HG03457 (cell line): ENCODE measurements around the gene TMEM120B.

Source experiments
- ATAC-seq: cut with Tn5 transposase; IDR thresholded peaks from one replicate; pipeline ENCODE4 v1.9.1; 2021; ENCODE audit warnings: moderate number of reproducible peaks; ENCODE audit not compliant: unreplicated experiment

TMEM120B gene

DNA sequence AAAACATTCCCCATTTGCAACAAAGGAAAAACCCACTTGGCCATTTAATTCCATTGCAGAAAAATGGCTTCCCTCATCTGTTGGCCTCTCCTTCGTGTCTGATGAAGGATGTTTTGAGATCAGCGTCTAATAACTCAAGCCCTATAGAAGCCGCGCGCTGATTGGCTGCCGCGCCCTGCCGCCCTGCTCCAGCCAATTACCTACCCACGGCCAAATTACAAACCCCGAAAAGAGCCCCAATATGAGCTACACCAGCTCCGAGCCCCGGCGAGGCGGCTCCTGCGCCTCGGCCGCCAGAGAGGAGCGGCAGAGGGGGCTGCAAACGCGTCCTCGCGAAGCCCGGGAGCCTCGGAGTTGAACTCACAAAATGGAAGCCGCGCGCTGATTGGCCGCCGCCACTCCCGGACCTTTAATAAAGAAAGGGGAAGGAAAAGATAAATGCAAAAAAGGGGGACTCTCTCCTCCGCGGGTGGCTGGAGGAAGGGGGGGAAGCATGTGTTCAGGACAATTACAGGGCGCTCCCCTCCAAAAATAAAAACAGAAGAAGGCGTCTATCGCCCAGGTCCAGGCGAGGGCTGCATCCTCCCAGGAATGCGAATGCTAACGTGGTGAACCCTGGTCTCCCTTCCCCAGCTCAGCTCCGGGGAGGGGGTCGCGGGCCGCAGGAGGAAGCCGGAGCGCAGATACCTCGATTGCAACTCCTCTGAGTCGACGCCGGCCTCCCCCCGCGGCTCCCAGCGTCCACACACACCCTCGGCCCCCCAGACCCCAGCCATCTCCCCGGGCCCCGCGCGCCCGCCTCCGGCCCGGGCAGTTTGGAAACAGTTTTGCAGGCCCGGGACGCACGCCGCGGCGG lies 90.5 kb downstream of the TMEM120B start:
- no peak for ATAC-seq

DNA sequence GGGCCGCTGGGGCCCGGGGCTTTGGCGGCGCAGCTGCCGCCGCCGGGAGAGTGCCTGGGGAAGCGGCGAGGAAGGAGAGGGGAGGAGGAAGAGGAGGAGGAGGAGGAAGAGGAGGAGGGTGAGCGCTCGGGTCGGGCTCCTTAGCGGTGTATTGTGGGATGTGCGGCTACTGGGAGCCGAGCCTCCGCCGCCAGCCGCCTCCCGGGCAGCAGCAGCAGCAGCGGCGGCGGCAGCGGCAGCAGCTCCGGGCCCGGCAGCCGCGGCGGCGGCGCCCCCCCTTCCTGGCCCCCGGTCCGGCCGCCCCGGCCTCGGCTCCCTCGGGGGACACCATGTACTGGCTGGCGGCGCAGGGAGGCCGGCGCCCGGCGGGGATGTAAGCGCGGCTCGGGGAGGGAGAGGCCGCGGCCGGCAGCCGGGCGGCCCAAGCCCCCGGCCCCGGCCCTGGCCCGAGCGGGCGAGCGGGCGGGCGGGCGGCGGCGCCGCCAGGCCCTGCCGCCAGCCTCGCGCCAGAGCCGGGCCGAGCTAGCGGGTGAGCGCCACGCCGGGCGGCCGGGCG lies 91.4 kb downstream of the TMEM120B start, which contains the start of gene SETD1B:
Gene SETD1B, plus strand, starts transcription at position 149 of the 556 bp plus-strand sequence. CDS start 729 bp downstream, outside the sequence.
- ATAC-seq: no peak

DNA sequence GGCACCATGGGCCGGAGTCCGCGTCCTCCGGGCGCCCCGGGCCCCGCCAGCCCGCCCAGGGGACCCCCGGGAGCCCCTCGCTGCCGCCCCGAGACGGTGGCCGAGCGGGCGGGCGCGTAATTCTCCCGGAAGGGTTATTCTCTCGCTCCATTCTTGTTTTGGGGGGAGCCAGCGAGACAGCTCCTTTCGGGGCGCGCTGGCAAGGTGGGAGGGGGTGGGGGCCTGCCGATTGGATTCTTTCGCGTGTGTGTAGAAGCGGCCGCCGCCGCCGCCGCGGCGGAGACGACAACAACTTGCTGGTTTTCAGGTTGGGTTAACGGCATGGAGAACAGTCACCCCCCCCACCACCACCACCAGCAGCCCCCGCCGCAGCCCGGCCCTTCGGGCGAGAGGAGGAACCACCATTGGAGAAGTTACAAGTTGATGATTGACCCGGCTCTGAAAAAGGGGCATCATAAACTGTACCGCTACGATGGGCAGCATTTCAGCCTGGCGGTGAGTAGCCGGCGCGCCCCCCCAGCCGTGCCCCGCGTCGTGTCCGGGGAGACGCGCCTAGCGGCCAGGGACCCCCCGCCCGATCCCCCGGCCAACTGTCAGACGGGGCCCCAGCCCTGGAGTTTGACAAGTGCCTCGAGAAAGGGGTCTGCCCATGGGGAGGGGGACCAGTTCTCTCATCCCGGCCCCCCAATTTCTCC lies 92.0 kb downstream of the TMEM120B start:
- no peak for ATAC-seq

DNA sequence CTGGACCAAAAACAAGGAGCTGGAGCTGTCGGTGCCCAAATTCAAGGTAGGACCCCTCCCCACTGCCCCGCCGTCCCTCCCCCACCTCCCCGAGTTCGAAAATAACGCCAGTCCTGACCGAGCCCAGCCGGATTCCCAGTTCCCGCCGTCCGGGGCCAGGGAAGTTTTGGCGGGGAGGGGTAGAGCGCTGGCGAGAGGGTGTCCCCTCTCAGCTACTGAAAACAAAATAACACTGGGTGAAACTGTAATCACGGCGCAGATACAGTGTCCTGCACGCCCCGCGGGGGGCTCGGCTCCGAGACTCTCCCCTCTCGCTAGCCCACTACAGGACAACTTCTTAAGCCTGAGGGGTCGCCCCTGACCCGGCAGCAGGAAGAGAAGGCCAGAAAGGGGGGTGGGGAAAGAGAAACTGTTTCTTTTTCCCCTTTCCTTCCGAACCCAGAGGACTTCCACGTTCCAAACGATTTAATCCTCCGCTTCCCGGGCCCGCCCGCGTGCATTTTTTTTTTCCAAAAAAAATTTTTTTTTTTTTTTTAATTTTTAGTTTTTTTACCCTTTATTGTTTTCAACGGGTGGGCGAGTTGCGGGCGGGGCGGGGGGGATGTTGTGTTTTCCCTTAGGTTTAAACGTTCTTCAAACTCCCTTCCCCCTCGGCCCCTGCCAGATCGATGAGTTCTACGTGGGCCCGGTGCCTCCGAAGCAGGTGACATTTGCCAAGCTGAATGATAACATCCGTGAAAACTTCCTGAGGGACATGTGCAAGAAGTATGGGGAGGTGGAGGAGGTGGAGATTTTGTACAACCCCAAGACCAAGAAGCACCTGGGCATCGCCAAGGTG lies 92.8 kb downstream of the TMEM120B start:
- no peak for ATAC-seq

DNA sequence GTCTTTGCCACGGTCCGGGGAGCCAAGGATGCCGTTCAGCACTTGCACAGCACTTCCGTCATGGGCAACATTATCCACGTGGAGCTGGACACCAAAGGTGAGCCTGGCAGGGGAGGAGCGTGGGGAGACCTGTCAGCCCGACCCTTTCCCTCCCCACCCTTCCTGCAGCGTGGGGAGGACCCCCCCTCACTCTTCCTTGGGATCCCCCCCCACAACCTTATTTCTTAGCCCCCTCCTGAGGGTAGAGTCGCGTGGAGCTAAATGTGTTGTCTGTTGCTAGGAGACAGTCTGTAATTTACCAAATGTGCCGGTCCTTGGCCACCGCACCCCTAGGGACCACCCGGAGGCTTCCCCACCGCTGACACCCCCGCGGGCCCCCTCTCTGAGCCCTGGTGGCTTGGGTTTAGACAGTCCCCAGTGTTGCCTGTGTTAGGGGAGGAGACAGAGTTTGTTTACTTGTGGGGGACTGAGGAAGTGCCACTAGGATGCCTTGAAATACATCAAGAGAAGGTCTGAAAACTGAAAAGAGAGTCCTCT lies 93.5 kb downstream of the TMEM120B start:
- no peak for ATAC-seq

DNA sequence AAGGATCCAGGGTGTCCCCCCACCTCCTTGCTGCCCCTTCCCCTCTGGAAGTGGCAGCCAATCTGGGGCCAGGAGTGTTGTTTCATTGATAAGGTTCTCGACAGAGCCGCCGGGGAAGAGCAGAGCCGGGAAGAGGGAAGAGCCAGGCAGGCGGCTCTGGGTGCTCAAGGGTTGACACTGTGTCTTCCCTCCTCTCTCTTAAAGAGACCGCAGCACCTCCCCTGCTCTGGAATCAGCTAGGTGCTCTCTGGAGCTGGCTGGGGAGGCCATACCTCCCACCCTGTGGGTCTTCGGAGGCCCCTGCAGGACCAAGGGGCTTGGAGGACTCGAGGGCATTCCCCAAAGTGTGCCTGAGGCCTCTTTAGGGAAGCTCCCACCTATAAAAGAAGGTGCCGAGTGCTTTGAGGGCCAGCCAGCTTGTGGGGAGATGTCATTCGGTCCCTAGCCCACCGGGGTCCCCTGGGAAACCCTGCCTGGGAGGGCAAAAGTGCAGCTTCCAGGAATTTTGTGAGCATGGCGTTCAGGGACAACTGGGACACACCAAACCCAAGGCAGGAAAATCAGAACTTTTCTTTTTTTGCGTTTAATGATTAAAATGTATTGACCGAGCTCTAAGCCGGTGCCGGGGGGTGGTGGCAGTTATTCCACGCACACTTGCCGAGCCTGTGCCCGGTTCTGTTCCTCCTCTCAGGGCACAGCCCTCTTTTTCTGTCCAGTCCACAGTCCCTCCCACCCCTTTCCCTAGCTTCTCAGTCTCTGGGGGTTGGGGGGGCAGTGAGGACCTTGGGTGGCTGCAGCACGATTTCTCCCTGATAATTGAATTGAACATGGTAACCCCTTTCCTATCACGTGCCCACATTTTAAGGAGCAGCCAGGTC lies 94.2 kb downstream of the TMEM120B start:
- no peak for ATAC-seq

DNA sequence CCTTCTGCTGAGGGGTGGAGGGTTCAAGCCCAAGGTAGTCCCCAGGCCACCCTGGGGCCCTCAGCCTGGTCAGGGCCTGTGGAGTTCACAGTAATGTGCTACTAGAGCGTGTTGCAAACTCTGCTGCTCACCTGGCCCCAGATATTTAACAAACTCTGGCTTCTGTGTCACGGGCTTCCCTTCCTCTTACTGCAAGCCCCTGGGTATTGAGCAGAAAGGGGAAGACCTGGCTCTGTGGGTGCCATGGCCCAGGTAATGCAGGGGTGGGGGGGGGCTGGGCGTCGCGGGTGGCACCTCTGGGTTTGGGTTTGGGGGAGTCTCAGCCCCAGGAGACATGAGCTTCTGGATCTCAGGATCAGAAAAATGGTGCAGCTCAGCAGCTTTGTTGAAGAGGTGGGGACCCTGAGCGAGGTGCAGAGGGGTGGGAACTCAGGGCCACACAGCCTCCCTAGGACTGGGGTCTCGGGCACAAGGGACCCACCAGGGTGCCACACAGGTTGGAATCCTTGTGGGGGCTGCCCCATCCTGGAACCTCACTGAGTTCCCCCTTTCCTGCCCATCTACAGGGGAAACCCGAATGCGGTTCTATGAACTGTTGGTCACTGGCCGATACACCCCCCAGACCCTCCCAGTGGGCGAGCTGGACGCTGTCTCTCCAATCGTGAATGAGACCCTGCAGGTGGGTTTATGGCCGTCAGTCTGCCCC lies 95.2 kb downstream of the TMEM120B start:
- no peak for ATAC-seq

DNA sequence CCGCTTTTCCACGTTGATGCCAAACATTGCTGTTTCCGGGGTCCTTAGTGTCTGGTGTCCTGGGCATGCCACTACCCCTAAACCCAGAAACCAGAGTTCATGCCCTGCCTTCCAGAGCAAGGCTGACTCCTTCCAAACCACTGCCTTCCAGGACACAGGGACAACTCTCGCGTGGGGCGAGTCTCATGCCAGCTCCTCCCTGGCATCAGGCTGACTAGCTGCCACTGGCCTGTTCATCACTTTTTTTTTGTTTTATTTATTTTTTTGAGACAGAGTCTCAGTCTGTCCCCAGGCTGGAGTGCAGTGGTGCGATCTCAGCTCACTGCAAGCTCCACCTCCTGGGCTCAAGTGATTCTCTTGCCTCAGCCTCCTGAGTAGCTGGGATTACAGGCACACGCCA lies 96.1 kb downstream of the TMEM120B start:
- no peak for ATAC-seq

DNA sequence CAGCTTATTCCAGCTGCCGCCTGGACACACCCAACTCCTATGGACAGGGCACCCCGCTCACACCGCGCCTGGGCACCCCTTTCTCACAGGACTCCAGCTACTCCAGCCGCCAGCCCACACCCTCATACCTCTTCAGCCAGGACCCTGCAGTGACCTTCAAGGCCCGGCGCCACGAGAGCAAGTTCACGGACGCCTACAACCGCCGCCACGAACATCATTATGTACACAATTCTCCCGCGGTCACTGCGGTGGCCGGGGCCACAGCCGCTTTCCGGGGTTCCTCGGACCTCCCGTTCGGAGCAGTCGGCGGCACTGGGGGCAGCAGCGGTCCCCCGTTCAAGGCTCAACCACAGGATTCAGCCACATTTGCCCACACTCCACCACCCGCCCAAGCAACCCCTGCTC lies 97.2 kb downstream of the TMEM120B start:
- no peak for ATAC-seq

DNA sequence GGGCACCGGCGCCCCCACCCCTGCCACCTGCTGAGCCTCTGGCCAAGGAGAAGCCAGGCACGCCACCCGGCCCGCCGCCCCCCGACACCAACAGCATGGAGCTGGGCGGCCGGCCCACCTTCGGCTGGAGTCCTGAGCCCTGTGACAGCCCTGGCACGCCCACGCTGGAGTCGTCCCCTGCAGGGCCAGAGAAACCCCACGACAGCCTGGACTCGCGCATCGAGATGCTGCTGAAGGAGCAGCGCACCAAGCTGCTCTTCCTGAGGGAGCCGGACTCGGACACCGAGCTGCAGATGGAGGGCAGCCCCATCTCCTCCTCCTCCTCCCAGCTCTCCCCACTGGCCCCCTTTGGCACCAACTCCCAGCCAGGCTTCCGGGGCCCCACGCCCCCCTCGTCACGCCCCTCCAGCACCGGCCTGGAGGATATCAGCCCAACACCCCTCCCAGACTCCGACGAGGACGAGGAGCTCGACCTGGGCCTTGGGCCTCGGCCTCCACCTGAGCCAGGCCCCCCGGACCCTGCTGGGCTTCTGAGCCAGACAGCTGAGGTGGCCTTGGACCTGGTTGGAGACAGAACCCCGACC lies 97.8 kb downstream of the TMEM120B start:
- ATAC-seq: no peak

DNA sequence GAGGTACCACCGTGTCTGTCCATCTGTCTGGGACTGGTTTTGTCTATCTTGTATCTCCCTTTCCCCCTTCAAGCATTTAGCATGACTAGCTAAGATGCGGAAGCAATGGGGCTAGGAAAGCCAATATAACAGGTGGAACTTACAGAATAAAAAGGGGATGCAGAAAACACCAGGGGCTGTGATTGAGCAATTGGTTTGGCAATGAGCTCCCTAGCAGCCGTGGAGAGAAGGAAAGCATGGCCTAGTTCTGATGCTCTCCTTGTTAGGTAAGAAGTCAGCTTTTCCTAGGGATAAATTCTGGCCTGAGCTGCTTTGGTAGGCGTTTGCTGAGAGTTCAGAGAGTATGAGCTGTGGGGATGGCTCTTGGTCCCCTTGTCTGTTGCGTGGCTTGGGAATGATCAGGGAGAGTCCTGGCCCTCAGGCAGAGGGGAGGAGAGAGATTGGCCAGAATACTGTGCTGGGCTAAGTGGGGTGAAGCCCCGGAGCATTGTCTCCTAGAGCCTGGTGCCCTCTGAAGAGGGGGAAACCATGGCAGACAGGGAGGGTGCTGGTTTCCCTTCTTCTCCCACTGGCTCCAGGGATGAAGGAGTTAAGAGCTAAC lies 98.4 kb downstream of the TMEM120B start:
- no peak for ATAC-seq

DNA sequence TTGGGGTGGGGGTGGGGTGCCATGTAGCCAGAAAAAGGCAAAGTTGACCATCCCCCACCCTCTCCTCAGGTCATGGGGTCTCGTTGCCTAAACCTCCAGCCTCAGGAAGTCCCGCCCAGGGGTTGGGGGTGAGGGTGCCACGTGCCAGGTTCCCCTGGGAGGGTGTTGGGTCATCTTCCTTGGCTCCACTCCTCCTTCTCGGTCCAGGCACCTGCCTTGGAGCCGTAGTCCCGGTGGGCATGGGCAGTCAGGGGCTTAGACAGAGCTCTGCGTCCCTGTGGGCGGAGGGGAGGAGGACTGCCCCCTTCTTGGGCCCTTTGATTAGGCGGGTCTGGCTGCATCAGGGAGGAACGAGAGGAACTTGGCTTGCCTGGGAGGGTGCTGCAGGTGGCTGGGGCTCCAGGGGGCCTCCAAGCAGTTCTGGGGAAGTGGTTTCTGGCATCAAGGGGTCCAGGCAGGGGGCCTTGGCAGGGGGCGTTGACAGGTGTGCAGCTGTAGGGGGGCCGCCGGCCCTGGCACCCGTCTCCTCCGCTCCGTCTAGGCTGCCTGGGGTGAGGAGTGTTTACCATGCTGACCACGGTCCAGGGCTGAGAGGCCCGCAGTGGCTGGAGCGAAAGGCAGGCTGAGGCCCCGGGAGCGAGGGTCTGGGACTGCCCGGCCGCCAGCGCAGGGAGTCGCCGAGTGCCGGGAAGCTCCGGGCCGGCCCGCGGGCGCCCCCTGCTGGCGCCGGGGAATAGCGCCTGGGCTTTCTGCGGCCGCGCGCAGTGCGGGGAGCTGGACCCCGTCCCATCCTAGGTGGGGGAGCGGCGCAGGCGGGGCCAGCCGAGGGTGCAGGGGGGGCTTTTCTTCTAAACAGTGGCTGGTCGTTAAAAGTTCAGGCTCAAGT lies 99.1 kb downstream of the TMEM120B start:
- ATAC-seq: no peak

DNA sequence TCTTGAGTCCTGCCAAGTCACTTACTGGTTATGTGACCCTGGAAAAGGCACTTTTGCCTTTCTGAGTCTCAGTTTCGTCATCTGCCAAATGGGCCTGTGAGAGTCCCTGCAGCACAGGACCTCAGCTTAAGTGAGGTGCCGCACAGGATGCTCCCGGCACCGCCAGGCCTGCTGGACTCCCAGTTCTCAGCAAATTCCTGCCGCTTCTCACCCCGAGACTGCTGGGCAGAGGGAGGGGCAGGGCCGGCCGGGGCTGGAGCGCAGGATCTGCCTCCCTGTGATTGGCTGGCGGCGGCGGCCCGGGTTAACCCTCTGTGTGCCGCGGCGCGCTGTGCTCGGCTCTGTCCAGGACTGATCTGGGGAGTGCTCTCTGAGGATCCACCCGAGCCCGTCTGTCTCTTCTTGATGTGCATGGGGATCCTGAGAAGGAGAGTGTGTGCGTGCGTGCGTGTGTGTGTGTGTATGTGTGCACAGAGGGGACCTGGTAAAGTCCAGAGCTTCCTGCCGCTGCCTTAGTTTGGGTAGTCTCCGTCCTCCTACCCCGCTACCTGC lies 99.8 kb downstream of the TMEM120B start:
- no peak for ATAC-seq

DNA sequence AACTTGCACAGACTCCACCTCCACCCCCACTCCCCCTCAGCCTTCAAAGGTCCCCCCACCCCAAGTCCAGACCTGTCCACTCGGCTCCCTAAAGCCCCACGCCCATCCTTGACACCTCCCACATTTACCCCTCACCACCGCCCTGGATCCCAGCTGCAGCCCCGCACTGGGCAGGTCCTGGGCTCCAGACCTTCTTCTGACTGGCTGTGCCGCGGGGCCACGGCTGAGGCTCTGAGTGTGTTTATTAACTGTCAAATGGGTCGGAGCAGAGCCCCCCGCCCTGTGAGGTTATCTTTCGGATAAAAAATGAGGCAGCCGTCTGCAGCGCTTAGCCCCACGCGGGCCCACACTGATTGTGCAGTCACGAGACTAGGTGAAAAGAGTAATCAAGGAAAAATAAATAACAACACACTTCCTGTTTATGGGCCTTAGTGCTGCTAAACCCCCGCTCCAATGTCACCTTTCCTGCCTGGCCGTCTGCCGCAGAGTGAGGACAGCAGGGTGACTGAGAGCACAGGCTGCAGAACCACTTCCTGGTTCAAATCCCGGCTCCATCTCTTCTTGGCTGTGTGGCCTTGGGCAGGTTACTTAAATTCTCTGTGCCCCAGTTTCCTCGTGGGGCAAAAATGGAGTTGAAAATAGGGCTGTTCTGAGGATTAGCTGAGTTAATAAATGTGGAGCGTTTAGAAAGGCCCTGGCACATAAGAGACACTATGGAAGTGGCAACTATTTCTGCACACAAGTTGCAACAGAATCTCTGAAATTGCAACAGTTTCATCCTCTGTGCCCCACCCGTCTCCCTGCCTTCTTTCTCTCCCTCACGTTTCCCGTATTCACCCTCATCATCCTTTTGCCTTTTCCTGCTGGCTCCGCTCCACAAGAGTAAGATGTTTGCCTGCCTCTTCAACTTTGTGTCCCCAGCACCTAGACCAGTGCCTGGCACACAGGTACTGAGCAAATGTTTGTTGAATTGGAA lies 100.7 kb downstream of the TMEM120B start:
- ATAC-seq: no peak

DNA sequence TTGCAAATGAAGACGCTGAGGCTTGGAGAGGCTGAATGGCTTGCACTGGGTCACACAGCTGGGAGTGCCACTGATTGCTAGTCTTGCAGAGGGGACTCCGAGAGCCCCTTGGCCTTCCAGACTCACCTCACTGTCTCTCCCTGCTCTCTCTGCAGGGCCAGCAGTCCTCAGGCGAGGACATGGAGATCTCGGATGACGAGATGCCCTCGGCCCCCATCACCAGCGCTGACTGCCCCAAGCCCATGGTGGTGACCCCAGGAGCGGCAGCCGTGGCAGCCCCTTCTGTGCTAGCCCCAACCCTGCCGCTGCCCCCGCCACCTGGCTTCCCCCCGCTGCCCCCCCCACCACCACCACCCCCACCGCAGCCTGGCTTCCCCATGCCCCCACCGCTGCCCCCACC lies 101.4 kb downstream of the TMEM120B start:
- ATAC-seq: no peak
